ENCODE measurements around the gene MED14. TPM values are rescaled to one million over a fixed set of nuclear protein-coding genes. Genes with fewer than 3 reads are reported as not detected.

MED14 gene
- total and polyA plus RNA-seq, 2 experiments from 2014 or later = 16.0 to 31.9 TPM

DNA sequence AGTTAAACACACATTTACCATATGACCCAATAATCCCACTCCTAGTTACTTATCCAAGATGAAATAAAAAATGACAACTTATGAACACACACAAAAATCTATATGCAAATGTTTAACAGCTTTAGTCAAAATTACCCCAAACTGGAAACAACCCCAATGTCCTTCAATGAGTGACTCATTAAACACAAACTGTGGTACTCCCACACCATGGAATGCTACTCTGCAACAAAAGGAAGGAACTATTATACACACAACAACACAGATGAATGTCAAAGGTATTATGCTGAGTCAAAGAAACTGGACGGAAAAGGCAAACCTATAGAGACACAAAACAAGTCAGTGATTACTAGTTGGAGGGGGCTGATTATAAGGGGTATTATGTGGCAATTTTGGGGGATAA is 40.5 kb downstream of the MED14 start:
- 89% methylated on average over 1 of the region's 1 CpG for WGBS (ENCODE audit: low lambda C conversion rate, missing lambda C conversion rate)
- H2AFZ ChIP-seq = no peak overlapping the region
- TF ChIP-seq EZH2phosphoT487 (IDR thresholded peaks at IDR 0.05; ENCODE audit: low read depth, severe bottlenecking, unreplicated experiment) (no peak), EZH2 (IDR thresholded peaks at IDR 0.05; ENCODE audit: borderline replicate concordance) (no peak)
- TF ChIP-seq, protein P1, sequence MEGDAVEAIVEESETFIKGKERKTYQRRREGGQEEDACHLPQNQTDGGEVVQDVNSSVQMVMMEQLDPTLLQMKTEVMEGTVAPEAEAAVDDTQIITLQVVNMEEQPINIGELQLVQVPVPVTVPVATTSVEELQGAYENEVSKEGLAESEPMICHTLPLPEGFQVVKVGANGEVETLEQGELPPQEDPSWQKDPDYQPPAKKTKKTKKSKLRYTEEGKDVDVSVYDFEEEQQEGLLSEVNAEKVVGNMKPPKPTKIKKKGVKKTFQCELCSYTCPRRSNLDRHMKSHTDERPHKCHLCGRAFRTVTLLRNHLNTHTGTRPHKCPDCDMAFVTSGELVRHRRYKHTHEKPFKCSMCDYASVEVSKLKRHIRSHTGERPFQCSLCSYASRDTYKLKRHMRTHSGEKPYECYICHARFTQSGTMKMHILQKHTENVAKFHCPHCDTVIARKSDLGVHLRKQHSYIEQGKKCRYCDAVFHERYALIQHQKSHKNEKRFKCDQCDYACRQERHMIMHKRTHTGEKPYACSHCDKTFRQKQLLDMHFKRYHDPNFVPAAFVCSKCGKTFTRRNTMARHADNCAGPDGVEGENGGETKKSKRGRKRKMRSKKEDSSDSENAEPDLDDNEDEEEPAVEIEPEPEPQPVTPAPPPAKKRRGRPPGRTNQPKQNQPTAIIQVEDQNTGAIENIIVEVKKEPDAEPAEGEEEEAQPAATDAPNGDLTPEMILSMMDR (IDR thresholded peaks at IDR 0.05; ENCODE audit: poor library complexity) = no peak
- no peaks in the 10 kb centered on the region for H3K9me3 ChIP-seq (ENCODE audit: low read depth)
- peaks cover 5% of the 10 kb centered on the region for H3K36me3 ChIP-seq (replicated peaks; ENCODE audit: insufficient read depth, low read depth)
- no peak overlapping the region for H3K4me3 ChIP-seq
- H3K4me1 ChIP-seq (ENCODE audit: insufficient read depth) = no peaks in the 10 kb centered on the region
- DNase-seq (ENCODE audit: low spot score) = no peak
- H3K27me3 ChIP-seq = no peaks in the 10 kb centered on the region
- no peaks in the 10 kb centered on the region for H4K20me1 ChIP-seq (ENCODE audit: insufficient read depth, poor library complexity, severe bottlenecking)
- no peak overlapping the region for H3K27ac ChIP-seq
- H3K79me2 ChIP-seq = no peaks in the 10 kb centered on the region
- no peak overlapping the region for H3K4me2 ChIP-seq
- no peaks in the 10 kb centered on the region for H3K9me2 ChIP-seq (replicated peaks; ENCODE audit: insufficient read depth)

DNA sequence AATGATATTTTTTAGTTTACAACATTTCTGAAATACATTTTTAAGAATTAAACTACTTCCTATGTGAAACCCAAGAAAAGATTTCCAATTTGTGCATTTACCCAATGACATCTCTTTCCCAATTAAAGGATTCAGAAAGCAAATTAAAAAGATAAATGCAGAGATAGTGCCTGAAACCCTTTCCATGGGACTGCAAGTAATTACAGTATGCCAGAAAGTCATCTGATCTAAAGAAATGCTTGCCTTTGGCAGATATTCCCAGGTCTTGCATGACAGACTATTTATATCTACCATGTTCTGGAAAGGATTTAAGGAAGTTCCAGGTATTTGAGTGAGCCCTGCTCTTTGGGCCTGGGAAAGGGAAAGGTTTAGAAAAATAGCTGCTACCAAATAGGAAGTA is 46.4 kb downstream of the MED14 start:
- Histone ChIP-seq H3K27me3 (no peaks in the 10 kb centered on the region), H3K79me2 (no peaks in the 10 kb centered on the region), H3K4me2 (no peak overlapping the region), H3K9me2 (replicated peaks; ENCODE audit: insufficient read depth) (no peaks in the 10 kb centered on the region), H2AFZ (no peak overlapping the region), H3K27ac (no peak overlapping the region), H4K20me1 (ENCODE audit: insufficient read depth, poor library complexity, severe bottlenecking) (no peaks in the 10 kb centered on the region), H3K36me3 (replicated peaks; ENCODE audit: insufficient read depth, low read depth) (no peaks in the 10 kb centered on the region), H3K4me1 (ENCODE audit: insufficient read depth) (no peaks in the 10 kb centered on the region), H3K9me3 (ENCODE audit: low read depth) (no peaks in the 10 kb centered on the region), H3K4me3 (no peak overlapping the region)
- no peak for TF ChIP-seq EZH2 (IDR thresholded peaks at IDR 0.05; ENCODE audit: borderline replicate concordance)
- no peak for TF ChIP-seq EZH2phosphoT487 (IDR thresholded peaks at IDR 0.05; ENCODE audit: low read depth, severe bottlenecking, unreplicated experiment)
- TF ChIP-seq, protein P1 (IDR thresholded peaks at IDR 0.05; ENCODE audit: poor library complexity) = no peak
- DNase-seq (ENCODE audit: low spot score) = no peak

DNA sequence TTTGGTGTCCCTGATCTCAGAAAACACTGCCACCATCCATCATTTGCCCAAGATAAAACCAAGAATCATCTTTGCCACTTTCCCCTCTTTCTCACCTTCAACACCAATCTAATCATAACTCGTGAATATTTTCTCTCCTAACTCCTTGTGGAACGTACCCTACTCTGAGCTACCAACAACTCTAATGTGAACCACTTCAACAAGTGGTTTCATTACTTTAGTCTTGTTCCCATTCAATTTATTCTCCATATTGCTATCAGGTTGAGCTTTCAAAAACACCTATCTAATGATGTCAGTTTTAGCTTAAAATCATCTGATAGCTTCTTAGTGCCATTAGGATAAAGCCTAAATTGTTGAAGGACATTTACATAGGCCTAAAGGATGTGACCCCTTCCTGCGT is 48.2 kb downstream of the MED14 start:
- H2AFZ ChIP-seq = no peak overlapping the region
- TF ChIP-seq EZH2 (IDR thresholded peaks at IDR 0.05; ENCODE audit: borderline replicate concordance) (no peak), EZH2phosphoT487 (IDR thresholded peaks at IDR 0.05; ENCODE audit: low read depth, severe bottlenecking, unreplicated experiment) (no peak)
- TF ChIP-seq, protein P1 (IDR thresholded peaks at IDR 0.05; ENCODE audit: poor library complexity) = no peak
- H3K27ac ChIP-seq = no peak overlapping the region
- H3K4me1 ChIP-seq (ENCODE audit: insufficient read depth) = no peaks in the 10 kb centered on the region
- no peaks in the 10 kb centered on the region for H3K36me3 ChIP-seq (replicated peaks; ENCODE audit: insufficient read depth, low read depth)
- H3K79me2 ChIP-seq = no peaks in the 10 kb centered on the region
- H4K20me1 ChIP-seq (ENCODE audit: insufficient read depth, poor library complexity, severe bottlenecking) = no peaks in the 10 kb centered on the region
- no peaks in the 10 kb centered on the region for H3K9me3 ChIP-seq (ENCODE audit: low read depth)
- WGBS (ENCODE audit: low lambda C conversion rate, missing lambda C conversion rate) = 91% methylated on average over 3 of the region's 3 CpGs
- H3K4me3 ChIP-seq = no peak overlapping the region
- H3K9me2 ChIP-seq (replicated peaks; ENCODE audit: insufficient read depth) = no peaks in the 10 kb centered on the region
- no peaks in the 10 kb centered on the region for H3K27me3 ChIP-seq
- no peak overlapping the region for H3K4me2 ChIP-seq
- no peak for DNase-seq (ENCODE audit: low spot score)

DNA sequence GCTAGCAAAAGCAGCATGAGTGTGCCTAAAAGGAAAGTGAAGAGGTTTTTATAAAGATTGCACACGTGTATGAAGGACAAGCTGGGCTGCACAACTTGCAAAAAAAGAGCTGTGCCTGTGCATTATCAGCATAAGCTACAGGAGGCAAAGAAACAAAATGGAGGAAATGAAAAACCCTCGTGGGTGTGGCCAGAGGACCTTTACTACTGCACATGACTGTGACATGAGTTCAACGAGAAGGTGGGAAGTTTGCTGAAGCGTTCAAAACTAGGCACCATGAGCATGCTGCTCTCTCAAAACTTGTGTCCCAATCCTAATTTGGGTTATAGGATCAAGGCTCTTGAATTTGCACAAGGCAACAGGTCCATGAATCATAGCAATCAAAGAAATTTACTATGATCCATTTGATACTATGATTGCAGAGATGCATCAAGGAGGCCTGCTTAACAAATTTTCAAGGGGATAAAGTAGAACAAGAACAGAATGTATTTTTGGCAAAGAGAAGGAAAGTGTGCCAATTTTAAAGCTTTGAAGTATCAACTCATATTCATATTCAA is 49.9 kb downstream of the MED14 start:
- DNase-seq (ENCODE audit: low spot score) = no peak
- H3K4me3 ChIP-seq = no peak overlapping the region
- H3K27me3 ChIP-seq = no peaks in the 10 kb centered on the region
- TF ChIP-seq EZH2phosphoT487 (IDR thresholded peaks at IDR 0.05; ENCODE audit: low read depth, severe bottlenecking, unreplicated experiment) = no peak
- TF ChIP-seq EZH2 (IDR thresholded peaks at IDR 0.05; ENCODE audit: borderline replicate concordance) = no peak
- TF ChIP-seq, protein P1 (IDR thresholded peaks at IDR 0.05; ENCODE audit: poor library complexity) = no peak
- no peaks in the 10 kb centered on the region for H3K9me2 ChIP-seq (replicated peaks; ENCODE audit: insufficient read depth)
- H4K20me1 ChIP-seq (ENCODE audit: insufficient read depth, poor library complexity, severe bottlenecking) = no peaks in the 10 kb centered on the region
- H3K9me3 ChIP-seq (ENCODE audit: low read depth) = no peaks in the 10 kb centered on the region
- no peak overlapping the region for H3K27ac ChIP-seq
- no peaks in the 10 kb centered on the region for H3K4me1 ChIP-seq (ENCODE audit: insufficient read depth)
- no peaks in the 10 kb centered on the region for H3K36me3 ChIP-seq (replicated peaks; ENCODE audit: insufficient read depth, low read depth)
- H3K79me2 ChIP-seq = no peaks in the 10 kb centered on the region
- WGBS (ENCODE audit: low lambda C conversion rate, missing lambda C conversion rate) = 67% methylated on average over 4 of the region's 4 CpGs
- H2AFZ ChIP-seq = no peak overlapping the region
- no peak overlapping the region for H3K4me2 ChIP-seq
